Neutrophil (primary cell): ENCODE data around the gene LARGE1.

Source experiments
- H3K27ac ChIP-seq: fragments of 200-600 bp; sonication (generic); 2 replicates; pipeline ENCODE4 v1.5.1; 2016; ENCODE audit warnings: mild to moderate bottlenecking, moderate library complexity
- H3K27me3 ChIP-seq: fragments of 200-600 bp; sonication (generic); 2 replicates; pipeline ENCODE4 v1.6.0; 2016; ENCODE audit warnings: mild to moderate bottlenecking
- H3K36me3 ChIP-seq: fragments of 200-600 bp; sonication (generic); 2 replicates; pipeline ENCODE4 v1.5.1; 2017
- H3K4me1 ChIP-seq, 2 experiments: fragments of 200-600 bp in 1 of 2; sonication (generic) in 1 of 2; 1 replicate in 1 of 2; 2 replicates in 1 of 2; pipeline versions ENCODE4 v1.5.1 to v1.6.1; 2013 to 2016; ENCODE audit warnings: low read depth in 1 of 2, low read length in 1 of 2, mild to moderate bottlenecking in 1 of 2, moderate library complexity in 1 of 2; ENCODE audit not compliant: control insufficient read depth in 1 of 2, insufficient read depth in 1 of 2
- H3K4me3 ChIP-seq, 2 experiments: fragments of 200-600 bp in 1 of 2; sonication (generic) in 1 of 2; 1 replicate in 1 of 2; 2 replicates in 1 of 2; pipeline ENCODE4 v1.5.1; 2013 to 2016; ENCODE audit warnings: low read depth in 1 of 2, low read length in 1 of 2, mild to moderate bottlenecking in 1 of 2, moderate library complexity in 1 of 2
- H3K9me3 ChIP-seq: fragments of 200-600 bp; sonication (generic); 2 replicates; pipeline ENCODE4 v1.5.1; 2016
- TF ChIP-seq, protein P1 (sequence below): fragments of 200-600 bp; sonication (generic); IDR thresholded peaks from 2 replicates; pipeline ENCODE4 v1.5.1; 2016; ENCODE audit warnings: antibody characterized with exemption

The LARGE1 gene

DNA sequence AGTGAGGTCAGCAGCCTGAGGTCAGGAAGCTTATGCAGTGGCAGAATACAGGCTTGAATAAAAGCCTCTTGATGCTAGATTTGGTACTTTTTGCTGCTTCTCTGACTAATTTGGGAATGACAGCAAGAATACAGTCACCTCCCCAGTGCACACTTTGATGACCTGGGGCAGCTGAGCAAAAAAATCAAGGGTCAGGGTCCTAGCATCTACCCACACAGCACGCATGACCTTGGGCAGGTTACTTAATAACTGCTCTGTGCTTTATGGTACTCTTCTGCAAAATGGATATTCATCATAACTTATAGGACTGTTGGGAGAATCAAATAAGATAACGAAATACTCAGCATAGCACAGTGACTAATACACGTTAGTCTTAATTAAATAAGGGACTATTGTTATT lies 518.0 kb downstream of the LARGE1 start:
- H3K9me3 ChIP-seq, result no peaks in the 10 kb centered on the region
- TF ChIP-seq, protein P1, sequence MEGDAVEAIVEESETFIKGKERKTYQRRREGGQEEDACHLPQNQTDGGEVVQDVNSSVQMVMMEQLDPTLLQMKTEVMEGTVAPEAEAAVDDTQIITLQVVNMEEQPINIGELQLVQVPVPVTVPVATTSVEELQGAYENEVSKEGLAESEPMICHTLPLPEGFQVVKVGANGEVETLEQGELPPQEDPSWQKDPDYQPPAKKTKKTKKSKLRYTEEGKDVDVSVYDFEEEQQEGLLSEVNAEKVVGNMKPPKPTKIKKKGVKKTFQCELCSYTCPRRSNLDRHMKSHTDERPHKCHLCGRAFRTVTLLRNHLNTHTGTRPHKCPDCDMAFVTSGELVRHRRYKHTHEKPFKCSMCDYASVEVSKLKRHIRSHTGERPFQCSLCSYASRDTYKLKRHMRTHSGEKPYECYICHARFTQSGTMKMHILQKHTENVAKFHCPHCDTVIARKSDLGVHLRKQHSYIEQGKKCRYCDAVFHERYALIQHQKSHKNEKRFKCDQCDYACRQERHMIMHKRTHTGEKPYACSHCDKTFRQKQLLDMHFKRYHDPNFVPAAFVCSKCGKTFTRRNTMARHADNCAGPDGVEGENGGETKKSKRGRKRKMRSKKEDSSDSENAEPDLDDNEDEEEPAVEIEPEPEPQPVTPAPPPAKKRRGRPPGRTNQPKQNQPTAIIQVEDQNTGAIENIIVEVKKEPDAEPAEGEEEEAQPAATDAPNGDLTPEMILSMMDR, result no peak
- H3K27ac ChIP-seq, result no peak overlapping the region
- H3K4me3 ChIP-seq, result no peak overlapping the region
- no peaks in the 10 kb centered on the region for H3K27me3 ChIP-seq
- no peaks in the 10 kb centered on the region for H3K36me3 ChIP-seq
- no peaks in the 10 kb centered on the region for H3K4me1 ChIP-seq

DNA sequence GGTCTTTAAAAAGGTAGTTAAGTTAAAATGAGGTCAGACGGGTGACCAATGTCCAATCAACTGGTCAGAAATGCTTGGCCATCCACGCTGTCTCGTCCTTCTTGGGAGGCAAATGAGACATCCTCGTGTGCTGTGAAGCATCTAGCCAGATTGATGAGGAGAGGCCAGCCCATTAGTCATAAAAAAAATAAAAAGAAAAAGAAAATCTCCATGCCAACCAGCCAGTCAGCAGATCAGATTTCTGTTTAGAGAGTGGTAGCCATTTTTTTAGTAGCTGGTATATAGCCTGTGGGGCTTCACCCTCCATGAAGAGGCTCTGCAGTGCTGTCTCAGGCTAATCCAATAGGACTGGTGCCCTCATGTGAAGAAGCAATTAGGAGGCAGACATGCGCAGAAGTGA lies 519.0 kb downstream of the LARGE1 start:
- TF ChIP-seq, protein P1, result no peak

DNA sequence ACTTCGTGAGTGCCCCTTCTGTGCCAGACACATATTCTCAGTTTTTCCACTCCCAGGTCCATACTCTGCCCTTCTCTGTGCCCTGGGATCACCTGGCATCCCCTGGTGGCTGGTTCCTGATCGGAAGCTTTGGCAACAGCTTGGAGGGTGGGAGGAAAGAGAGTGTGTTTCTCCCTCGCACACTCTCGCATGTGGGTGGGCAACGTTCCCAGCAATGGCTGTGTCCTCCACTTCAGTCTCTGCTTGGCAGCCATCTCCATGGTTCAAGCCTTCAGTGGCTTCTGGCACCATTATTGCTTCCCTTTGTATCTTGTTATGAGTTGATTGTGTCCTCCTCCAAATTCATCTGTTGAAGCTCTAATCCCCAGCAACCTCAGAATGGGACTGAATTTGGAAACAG lies 519.4 kb downstream of the LARGE1 start:
- TF ChIP-seq, protein P1, result no peak
- H3K9me3 ChIP-seq, result no peaks in the 10 kb centered on the region
- no peaks in the 10 kb centered on the region for H3K36me3 ChIP-seq
- H3K4me1 ChIP-seq, result no peaks in the 10 kb centered on the region
- no peak overlapping the region for H3K27ac ChIP-seq
- no peaks in the 10 kb centered on the region for H3K27me3 ChIP-seq
- H3K4me3 ChIP-seq, result no peak overlapping the region

More for the DNA sequence above, 519.0 kb downstream of the LARGE1 start:
- no peaks in the 10 kb centered on the region for H3K4me1 ChIP-seq
- H3K36me3 ChIP-seq, result no peaks in the 10 kb centered on the region
- H3K9me3 ChIP-seq, result no peaks in the 10 kb centered on the region
- no peak overlapping the region for H3K4me3 ChIP-seq
- H3K27me3 ChIP-seq, result no peaks in the 10 kb centered on the region
- no peak overlapping the region for H3K27ac ChIP-seq

DNA sequence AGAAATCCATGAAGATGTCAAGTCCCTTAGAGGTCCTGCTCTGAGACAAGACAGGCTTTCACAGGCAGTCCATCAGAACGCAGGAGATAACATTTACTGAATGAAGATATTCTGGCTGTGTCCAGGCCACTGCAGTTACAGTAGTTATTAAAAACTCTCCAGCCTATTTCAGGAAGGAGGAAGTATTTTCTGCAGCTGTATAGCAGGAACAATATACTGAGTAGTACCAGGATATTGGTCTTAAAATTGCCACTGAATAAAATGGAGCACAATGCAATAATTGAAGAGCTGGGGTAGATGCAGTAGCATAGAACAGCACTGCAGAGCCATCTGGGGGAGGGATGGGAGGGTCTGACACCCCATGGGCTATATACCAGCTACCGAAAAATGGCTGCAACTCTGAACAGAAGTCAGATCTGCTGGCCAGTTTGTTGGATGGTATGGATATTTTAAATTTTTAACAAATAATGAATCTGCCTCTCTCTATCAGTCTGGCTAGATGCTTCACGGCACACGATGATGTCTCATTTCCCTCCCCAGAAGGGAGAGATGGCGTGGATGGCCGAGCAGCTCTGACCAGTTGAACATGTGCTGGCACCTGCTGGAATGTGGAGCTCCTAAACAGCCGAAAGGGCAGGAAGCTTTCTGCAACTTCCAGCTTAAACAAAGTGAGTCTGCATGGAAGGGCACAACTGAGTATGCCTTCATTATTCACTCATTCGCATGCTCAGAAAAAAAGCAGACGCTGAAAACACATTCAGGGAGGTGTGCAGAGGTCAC lies 520.0 kb downstream of the LARGE1 start:
- H3K4me3 ChIP-seq, result no peak overlapping the region

DNA sequence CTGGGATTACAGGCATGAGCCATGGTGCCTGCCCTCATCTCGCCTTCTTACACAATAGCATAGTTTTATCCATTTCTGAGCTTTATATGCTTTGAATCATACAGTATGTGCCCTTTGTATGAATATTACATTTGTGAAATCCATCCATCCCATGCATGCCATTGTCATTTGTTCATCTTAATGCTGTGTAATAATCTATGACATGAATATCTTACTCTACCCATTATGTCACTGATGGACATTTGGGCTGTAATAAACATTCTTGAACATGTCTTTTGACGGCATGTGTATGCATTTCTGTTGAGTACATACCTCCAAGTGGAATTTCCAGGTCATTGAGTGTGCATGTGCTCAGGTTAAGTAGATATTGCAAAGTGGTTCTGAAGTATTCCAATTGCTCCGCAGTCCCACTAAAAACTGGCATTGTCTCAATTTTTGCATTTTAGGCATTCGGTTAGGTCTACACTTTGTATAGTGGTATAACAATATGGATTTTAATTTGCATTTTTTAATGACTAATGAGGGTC lies 522.8 kb downstream of the LARGE1 start:
- no peaks in the 10 kb centered on the region for H3K4me1 ChIP-seq
- no peaks in the 10 kb centered on the region for H3K9me3 ChIP-seq
- no peak overlapping the region for H3K4me3 ChIP-seq
- no peaks in the 10 kb centered on the region for H3K36me3 ChIP-seq
- H3K27ac ChIP-seq, result no peak overlapping the region
- TF ChIP-seq, protein P1, result no peak
- no peaks in the 10 kb centered on the region for H3K27me3 ChIP-seq

More for the DNA sequence above, 520.0 kb downstream of the LARGE1 start:
- H3K36me3 ChIP-seq, result no peaks in the 10 kb centered on the region
- H3K27ac ChIP-seq, result no peak overlapping the region
- H3K27me3 ChIP-seq, result no peaks in the 10 kb centered on the region
- TF ChIP-seq, protein P1, result no peak
- H3K9me3 ChIP-seq, result no peaks in the 10 kb centered on the region
- no peaks in the 10 kb centered on the region for H3K4me1 ChIP-seq
